Bone marrow (tissue), 2 donors: ENCODE measurements around the gene LENEP.
"Not testable (repeated sequence)": the region's sequence is repeated elsewhere in the genome, so short reads cannot be mapped to it uniquely, and the experiment has no call there.

Experiments
- DNase-seq, 2 donors: peaks; one replicate each; lab custom pipeline; 2025; lab: John Stamatoyannopoulos, UW

The LENEP gene

DNA sequence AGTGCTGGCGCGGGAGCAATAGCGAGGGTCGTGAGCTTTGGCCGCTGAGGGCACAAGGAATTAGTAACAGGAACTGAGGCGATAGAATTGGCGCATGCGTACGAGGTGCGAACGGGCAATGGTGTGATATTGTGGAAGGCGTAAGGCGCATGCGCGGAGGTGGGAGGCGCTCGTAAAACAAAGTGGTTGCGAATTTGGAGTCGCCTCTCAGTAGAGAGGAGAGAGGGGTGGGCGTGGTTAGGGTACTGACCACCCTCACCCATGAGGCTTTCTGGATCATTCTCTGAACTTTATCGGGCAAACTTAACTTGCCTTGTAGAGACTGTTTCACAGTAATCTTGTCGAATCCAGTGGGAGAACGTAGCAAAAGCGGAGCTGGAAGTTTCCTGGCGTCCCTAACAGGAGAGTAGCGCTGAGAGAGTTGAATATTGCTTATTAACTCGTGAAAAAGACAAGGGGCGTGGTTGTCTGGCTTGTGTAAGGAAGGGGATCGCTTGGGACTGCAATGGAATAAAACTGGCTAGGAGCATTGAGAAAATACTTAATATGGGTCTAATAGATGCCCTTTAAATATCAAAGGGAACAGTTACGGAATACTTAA, 18.5 kb upstream of the LENEP start:
- peak in 1 of 2 donors; percentile 96 for DNase-seq

DNA sequence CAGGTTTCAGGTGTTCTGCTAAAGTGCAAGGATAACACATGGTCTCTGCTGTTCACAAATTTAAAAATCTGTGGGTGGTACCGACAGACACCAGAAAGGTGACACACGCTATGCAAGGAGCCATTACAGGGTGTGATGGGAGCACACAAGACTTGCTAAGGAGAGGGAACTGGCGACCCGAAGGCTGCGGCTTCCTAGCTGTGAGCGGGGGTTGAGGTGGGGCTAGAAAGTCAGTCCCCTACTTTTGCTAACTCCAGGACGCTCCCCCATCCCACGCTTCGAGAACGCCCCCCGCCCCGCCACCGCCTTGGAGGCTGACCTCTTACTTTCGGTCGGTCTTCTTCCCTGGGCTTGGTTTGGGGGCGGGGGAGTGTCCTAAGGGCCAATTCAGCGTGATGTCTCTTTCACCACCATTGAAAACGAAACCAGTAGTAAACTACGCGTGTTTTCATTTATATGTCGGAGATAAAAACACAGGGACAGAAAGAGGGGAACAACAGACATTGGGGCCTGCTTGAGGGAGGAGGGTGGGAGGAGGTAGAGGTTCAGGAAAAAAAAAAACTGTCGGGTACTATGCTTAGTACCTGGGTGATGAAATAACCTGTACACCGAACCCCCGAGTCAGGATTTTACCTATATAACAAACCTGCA, 17.9 kb upstream of the LENEP start:
- DNase-seq: peak; percentile 34 to 41

DNA sequence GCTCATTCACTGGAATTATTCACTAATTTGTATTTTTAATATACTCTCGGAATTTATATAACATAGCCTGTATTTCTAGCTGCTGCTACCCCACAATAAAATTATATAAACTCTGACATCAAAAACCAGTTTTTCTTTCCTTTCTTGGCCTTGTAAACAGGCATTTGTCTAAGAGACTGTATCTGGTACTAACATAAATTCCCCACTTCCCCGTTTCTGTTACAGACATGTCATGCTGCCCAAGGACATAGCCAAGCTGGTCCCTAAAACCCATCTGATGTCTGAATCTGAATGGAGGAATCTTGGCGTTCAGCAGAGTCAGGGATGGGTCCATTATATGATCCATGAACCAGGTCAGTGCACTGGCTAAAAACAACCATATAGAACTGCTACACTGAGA, 15.6 kb upstream of the LENEP start:
- DNase-seq: not testable (repeated sequence)

DNA sequence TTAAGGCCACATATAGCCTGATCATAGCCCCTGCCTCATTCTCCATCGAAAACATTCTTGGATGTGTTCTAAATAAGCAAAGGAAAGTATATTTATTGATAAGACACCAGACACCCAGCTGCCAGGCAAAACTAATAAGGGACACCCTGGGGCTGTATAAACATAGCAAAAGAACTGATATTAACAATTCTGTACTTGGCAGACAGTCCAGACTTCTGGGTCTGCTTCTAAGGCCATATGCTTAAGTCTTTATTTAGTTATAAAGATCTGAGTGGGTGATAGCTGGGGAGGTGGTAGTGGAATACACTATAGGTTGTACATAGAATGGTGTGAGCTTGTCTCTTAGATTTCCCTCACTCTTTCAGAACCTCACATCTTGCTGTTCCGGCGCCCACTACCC, 15.0 kb upstream of the LENEP start:
- DNase-seq: no peak

DNA sequence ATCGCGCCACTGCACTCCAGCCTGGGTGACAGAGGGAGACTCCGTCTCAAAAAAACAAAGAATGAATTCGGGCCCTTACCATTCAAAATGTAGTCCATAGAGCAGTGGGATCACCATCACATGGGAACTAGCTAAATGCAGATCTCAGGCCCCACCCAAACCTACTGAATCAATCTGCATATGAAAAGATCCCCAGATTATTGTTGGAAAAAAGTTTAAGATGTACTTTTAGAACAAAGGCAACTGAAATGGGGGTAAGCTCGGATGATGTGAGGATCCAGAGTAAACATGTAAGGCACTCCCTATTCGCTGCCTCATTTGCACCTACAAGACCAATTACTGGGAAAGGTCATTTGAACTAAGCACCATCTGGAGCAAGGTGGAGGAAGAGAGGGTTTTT, 11.0 kb upstream of the LENEP start:
- no peak for DNase-seq

DNA sequence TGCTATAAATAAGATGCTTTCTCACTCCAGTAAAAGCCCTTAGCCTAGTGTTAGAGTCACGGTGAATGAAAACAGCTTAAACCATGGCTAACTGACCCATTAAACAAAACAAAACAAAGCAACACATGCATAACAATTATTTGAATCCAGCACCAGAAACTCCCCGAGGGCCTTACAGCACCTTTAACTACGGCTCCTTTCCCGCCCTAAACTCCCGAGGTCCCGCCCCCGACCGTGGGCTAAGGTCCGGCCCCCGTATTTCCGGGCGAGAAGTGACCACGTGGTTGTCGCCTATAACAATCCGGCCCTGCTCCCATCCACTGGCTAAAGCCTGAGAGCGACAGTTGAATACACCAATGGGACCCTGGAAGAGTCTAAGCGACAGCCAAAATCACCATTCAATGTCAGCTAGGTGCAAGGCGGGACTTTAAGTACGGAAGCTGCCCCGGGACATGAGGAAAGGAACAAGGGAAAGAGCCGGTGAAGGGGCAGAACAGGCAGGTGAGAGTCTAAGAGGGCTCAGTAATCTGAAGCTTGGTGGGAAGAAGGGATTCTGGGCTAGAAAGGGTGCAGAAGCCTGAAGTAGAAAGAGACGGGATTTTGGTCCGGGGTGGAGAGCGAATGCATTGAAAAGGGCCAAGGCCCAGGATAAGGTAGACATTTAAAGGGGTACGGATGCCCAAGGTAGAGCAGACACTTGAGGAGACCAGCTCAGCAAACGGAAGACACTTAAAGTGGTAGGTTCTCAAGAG, 10.3 kb upstream of the LENEP start, which contains the start of gene FLAD1:
Gene FLAD1, plus strand, starts transcription at position 448 of the 752 bp plus-strand sequence. CDS start 351 bp downstream, outside the sequence.
- peak; percentile 66 to 99 for DNase-seq

DNA sequence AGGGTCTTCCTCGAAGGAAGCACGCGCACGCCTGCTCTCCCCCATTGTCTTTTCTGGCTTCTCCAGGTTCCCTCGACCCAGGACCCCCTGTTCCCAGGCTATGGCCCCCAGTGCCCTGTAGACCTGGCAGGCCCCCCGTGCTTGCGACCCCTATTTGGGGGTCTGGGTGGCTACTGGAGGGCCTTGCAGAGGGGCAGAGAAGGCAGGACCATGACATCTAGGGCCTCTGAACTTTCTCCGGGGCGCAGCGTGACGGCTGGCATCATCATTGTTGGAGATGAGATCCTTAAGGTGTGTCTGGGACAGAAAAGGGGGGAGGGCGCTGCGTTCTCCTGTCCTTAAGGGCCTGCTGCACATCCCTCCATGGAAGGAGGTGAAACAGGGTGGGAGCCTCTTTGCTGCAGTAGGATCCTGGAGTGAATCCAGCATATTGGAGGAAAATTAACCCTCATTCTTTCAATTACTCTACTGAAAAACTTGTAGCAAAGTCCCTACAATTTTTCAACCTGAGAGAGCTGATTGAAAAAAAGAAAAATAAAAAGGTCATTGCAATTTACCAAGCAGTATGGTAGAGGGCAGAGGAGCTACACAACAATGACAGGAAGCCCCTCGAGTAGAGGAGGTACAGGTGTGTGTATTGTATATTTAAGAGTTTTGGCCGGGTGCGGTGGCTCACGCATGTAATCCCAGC, 9.5 kb upstream of the LENEP start:
- DNase-seq: no peak

DNA sequence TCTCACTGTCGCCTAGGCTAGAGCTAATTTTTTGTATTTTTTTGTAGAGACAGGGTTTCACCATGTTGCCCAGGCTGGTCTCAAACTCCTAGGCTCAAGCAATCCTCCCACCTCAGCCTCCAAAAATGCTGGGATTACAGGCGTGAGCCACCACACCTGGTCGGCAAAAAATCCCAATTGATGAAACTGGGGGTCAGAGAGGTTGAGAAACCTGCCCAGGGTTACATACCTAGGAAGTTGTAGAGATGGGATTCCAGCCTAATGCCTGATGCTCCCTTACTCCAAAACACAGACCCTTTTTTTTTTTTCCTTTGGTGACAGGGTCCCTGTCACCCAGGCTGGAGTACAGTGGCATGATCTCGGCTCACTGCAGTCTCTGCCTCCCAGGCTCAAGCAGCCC, 6.7 kb upstream of the LENEP start:
- DNase-seq: not testable (repeated sequence)

DNA sequence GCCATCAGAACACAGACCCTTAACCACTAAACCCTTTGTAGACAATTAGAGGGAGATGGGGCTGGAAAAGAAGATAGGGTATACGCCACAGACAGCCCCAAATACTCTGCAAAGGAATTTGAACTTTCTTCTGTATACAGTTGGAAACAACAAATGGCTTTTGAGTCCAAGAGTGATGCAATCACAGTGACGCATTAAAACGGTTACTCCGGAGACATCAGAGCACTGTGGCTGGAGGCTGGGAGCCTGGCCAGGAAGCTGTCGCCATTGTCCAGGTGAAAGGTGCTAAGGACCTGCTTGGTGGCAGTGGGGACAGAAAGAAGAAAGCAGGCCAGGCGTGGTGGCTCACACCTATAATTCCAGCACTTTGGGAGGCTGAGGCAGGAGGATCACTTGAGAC, 6.1 kb upstream of the LENEP start:
- no peak for DNase-seq

DNA sequence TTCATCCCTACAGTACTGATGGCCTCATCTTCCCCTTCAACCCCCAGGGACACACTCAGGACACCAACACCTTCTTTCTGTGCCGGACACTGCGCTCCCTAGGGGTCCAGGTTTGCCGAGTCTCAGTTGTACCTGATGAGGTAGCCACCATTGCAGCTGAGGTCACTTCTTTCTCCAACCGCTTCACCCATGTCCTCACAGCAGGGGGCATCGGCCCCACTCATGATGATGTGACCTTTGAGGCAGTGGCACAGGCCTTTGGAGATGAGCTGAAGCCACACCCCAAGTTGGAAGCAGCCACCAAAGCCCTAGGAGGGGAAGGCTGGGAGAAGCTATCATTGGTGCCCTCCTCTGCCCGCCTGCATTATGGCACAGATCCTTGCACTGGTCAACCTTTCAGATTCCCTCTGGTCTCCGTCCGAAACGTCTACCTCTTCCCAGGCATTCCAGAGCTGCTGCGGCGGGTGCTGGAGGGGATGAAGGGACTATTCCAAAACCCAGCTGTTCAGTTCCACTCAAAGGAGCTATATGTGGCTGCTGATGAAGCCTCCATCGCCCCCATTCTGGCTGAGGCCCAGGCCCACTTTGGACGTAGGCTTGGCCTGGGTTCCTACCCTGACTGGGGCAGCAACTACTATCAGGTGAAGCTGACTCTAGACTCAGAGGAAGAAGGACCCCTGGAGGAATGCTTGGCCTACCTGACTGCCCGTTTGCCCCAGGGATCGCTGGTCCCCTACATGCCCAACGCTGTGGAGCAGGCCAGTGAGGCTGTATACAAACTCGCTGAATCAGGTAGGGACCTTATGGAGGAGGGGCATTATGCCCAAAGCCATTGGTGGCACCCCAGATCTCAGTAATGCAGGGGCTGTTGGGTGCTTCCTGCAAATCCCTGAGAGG, 5.1 kb upstream of the LENEP start:
- DNase-seq: no peak

DNA sequence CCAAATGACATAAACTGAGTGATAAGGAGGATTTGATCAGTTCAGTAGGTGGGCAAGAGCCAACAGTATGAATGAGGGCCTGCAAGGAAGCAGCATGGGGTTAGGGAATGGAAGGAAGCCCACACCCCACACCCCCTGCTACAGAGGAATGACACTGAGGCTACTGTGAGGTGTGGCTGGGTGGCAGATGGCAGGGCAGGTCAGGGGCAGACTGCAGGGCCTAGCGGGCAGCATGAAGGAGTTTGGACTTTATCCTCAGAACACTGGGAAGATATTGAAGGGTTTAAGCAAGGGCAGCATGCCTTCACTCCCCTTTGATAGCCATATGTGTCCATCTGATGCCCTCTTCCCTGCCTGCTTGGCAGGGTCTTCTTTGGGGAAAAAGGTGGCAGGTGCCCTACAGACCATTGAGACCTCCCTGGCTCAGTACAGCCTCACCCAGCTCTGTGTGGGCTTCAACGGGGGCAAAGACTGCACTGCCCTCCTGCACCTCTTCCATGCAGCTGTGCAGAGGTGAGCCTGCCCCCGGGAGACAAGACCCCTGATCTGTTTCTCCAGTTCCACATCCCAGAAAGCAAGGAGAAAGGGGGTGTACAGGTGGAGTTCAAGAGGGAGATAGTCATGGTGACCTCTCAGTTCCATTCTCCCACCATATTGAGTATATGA, 4.1 kb upstream of the LENEP start:
- no peak for DNase-seq

DNA sequence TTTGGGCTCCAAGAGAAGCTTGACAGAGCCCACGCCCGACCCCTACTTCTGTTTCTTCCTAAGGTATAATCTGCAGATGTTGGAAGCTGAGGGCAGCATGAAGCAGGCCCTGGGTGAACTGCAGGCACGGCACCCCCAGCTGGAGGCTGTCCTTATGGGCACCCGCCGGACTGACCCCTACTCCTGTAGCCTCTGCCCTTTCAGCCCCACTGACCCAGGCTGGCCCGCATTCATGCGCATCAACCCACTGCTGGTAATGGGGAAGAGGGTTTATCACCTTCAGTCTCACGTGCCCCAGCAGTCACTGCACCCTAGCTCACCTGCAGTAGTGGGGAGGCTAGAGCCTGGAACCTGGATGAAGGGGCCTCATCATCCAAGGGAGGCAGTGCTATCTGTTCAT, 3.1 kb upstream of the LENEP start:
- no peak for DNase-seq

DNA sequence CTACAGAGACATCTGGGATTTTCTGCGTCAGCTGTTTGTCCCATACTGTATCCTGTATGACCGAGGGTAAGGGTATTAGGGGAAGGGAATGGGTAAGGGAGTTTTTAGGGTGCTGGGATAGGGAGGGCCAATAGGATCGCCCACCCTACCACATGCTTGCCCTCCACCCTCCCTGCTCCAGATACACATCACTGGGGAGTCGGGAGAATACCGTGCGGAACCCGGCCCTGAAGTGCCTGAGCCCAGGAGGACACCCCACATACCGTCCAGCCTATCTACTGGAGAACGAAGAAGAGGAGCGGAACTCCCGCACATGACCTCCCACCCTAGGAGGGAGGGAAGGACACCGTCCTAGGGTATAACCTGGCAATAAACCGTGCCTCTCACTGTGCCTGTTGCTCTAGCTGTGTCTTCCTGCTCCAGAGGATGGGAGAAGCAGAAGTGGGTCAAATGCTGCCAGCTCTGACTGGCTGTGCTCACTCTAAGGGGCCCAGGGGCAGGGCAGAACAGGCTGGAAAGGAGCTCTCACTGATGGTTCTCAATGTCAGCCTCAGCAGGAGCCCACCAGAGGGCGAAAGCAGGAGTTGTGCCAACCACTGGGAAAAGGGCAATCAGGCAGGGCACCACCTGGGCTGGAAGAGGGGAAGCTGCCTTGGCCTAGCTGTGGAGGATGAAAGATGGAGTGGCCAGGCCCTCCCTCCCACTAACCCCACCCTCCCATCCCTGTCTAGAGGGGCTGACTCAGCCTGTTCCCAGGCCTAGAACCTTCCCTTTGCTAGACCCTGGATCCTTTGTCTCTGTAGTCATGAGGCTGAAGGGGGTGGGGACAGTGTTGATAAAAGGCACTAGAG, 440 bp upstream of the LENEP start:
- DNase-seq: no peak

DNA sequence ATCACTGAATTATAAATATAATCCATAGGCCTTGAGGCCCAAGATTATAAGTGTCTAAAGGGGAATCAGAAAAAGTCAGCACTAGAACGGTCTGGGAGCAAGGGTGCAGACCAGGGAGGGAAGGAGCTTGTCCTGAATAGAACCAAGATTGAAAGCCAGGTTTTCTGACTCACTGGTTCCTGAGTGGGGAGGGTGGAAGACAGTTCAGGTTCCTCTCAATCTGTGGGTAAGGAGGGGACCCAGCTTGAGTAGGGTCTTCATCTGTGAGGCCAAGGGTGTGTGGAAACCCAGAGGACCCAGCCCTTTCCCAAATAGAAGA, 842 bp downstream of the LENEP start:
- no peak for DNase-seq

DNA sequence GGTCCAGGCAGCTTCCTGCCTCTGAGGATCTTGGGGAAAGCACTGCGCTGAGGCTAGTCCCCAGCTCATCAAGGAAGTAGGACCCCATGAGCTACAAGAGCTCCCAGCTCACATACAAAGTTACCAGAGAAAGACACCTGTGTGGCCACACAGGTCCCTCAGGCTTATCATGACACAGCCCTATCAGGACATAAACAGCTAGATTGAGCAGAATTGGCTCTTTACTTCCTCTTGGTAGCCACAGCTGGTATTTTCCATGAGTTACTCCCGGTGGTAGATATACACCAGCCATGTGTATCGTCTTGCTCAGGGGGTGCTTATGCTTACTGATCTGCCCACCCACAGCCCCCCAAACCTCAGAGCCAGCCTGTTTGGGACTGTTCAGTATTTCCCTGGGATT, 1.2 kb downstream of the LENEP start:
- DNase-seq: no peak

DNA sequence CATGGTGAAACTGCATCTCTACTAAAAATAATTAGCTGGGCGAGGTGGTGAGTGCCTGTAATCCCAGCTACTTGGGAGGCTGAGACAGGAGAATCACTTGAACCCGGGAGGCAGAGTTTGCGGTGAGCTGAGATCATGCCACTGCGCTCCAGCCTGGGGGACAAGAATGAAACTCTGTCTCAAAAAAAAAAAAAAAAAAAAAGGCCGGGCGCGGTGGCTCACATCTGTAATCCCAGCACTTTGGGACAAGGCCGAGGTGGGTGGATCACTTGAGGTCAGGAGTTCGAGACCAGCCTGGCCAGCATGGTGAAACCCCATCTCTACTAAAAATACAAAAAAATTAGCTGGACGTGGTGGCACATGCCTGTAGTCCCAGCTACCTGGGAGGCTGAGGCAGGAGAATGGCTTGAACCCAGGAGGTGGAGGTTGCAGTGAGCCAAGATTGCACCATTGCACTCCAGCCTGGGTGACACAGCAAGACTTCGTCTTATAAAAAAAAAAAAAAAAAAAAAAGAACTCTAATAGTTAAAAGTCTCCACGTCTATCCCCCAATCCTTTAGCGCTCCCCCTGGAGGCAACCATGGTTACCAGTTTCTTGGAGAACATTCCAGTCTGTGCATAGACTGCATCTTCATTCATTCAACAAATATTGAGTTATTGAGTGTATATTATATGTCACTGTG, 2.1 kb downstream of the LENEP start:
- DNase-seq: peak in 1 of 2 donors; percentile 31

DNA sequence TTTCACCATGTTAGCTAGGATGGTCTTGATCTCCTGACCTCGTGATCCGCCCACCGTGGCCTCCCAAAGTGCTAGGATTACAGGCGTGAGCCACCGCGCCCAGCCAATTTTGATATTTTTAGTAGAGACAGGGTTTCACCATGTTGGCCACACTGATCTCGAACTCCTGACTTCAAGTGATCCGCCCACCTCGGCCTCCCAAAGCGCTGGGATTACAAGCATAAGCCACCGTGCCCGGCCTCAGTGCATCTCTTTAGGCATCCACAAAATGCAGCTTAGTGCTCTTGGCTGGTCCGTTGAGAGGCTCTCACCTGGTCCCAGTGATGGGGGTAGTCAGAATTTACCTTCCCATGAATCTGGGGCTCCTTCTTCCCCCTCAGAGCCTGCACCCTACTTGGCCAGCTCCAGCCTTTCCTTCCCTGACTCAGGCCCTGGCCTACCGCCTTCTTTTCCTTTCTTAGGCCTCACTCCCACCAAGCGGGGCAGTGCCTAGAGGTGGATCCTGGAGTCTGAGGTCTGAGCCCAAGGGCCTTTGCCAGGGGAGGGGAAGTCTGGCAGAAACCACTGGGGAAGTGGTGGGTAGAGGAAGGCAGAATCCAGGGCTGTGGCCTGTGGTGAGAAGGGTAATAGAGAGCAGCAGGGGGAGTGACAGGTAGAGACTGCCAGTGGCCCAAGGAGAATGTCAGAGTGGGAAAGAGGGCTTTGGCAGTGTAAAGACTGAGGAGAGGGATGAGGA, 3.7 kb downstream of the LENEP start:
- peak in 1 of 2 donors; percentile 28 for DNase-seq

DNA sequence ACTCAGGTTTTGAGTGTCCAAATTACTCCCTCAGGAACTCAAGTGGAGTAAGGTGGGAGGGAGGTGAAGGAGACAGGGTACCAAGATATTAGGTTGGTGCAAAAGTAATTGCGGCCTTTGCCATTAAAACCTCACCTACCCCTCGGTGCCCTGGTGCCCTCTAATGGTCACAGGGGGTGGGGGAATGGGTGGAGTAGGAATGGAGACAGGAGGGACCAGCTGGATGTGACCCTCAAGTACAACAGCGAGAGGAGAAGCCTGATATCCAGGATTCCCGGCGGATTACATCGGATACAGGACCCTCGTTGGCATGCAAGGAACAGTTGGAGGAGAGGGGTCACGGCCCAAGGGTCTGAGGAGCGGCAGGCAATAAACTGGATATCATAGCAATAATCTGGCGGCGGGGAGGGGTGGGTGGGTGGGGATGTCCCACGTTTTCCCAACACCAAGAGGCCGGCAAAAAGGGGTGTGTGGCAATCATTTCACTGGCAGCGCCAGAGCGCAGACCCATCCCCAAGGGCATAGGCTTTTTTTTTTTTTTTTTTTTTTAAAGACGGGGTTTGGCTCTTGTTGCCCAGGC, 4.9 kb downstream of the LENEP start:
- DNase-seq: no peak
